ENCODE results near the gene TRMT61A. TPM values are rescaled to one million over a fixed set of nuclear protein-coding genes. Genes with fewer than 3 reads are reported as not detected.

Gene TRMT61A
- total and polyA plus RNA-seq, 8 donors: 5.5 to 39.7 (median 15.9) TPM

- no peak overlapping the region for H3K4me3 ChIP-seq
- peaks cover 22 to 92% (median 85%) of the 10 kb centered on the region in 4 donors for H3K36me3 ChIP-seq
- no peak overlapping the region for H3K27ac ChIP-seq
- H3K9me3 ChIP-seq: no peaks in the 10 kb centered on the region
- intact Hi-C loops (cut with DNase I; ENCODE audit: low total_unique reads): no loop called here
- 57 to 74% (median 68%) methylated on average over 2 of the region's 2 CpGs for WGBS, 5 donors
- DNase-seq: no peak
- peaks cover 0 to 43% (median 13%) of the 10 kb centered on the region in 4 donors for H3K4me1 ChIP-seq
- no peaks in the 10 kb centered on the region for H3K27me3 ChIP-seq
- TF ChIP-seq CTCF (IDR thresholded peaks at IDR 0.05) (no peak), EP300 (IDR thresholded peaks at IDR 0.05) (no peak), POLR2A (IDR thresholded peaks at IDR 0.05) (no peak), POLR2AphosphoS5 (IDR thresholded peaks at IDR 0.05) (no peak)
Observed at GRCh38 chr14:103485504-103485903, 43.5 kb upstream of the TRMT61A start.

DNA sequence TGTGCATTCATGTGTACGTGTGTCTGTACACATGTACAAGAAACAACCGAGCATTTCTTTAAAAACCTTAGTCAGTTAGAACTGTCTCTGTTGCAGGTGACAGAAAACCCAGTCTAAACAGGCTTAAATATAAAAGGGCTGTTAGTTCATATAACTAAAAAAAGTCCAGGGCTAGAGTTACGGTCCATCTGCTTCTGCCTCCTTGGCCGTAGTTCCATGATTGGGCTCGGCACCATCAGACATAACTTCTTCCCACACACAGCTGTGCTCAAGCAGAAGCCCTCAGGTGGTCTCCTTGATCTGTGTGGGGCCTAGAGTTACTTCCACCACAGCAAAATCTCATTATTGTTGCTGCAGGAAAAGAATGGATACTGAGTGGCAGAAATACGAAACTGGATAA is 40.9 kb upstream of the TRMT61A start:
- intact Hi-C loops (cut with DNase I; ENCODE audit: low total_unique reads): no loop called here
- H3K27me3 ChIP-seq: no peaks in the 10 kb centered on the region
- no peak for DNase-seq
- no peaks in the 10 kb centered on the region for H3K9me3 ChIP-seq
- TF ChIP-seq EP300 (IDR thresholded peaks at IDR 0.05) (no peak), POLR2A (IDR thresholded peaks at IDR 0.05) (no peak), CTCF (IDR thresholded peaks at IDR 0.05) (no peak), POLR2AphosphoS5 (IDR thresholded peaks at IDR 0.05) (no peak)
- WGBS, 5 donors: 88 to 92% (median 90%) methylated on average over 6 of the region's 6 CpGs
- H3K36me3 ChIP-seq: peaks cover 21 to 91% (median 86%) of the 10 kb centered on the region in 4 donors
- H3K4me1 ChIP-seq: peaks cover 0 to 19% (median 12%) of the 10 kb centered on the region in 4 donors
- no peak overlapping the region for H3K27ac ChIP-seq
- H3K4me3 ChIP-seq: no peak overlapping the region

DNA sequence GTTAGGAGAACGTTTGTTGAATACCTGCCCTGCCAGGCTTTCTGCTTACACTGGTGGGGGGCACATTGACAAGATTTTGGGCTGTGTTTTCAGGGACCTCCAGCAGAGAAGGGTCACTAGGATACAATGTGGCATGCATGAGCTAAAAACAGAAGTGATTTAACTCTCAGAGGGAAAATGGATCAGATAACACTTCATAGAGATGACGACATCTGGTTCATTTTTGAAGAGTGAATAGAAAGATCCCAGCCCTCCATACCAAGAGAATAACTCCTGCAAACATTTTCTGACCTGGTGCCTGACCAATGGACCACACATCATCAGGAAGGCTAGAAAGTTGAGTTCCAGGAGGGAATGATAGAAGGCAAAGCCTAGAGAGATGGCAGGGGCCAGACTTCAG is 40.0 kb upstream of the TRMT61A start:
- no peak for DNase-seq
- Histone ChIP-seq H3K27ac (no peak overlapping the region), H3K27me3 (no peaks in the 10 kb centered on the region), H3K4me3 (no peak overlapping the region), H3K9me3 (no peaks in the 10 kb centered on the region), H3K4me1 (peaks cover 0 to 10% (median 4%) of the 10 kb centered on the region in 4 donors), H3K36me3 (peaks cover 28 to 92% (median 89%) of the 10 kb centered on the region in 4 donors)
- 73 to 92% (median 81%) methylated on average over 2 of the region's 2 CpGs for WGBS, 5 donors
- intact Hi-C loops (cut with DNase I; ENCODE audit: low total_unique reads): no loop called here
- TF ChIP-seq POLR2A (IDR thresholded peaks at IDR 0.05) (no peak), CTCF (IDR thresholded peaks at IDR 0.05) (no peak), EP300 (IDR thresholded peaks at IDR 0.05) (no peak), POLR2AphosphoS5 (IDR thresholded peaks at IDR 0.05) (no peak)

GRCh38 chr14:103489621-103490020 is 39.4 kb upstream of the TRMT61A start:
- H3K27ac ChIP-seq: no peak overlapping the region
- no peak overlapping the region for H3K4me3 ChIP-seq
- TF ChIP-seq POLR2AphosphoS5 (IDR thresholded peaks at IDR 0.05) (no peak), EP300 (IDR thresholded peaks at IDR 0.05) (no peak), POLR2A (IDR thresholded peaks at IDR 0.05) (no peak), CTCF (IDR thresholded peaks at IDR 0.05) (no peak)
- intact Hi-C loops (cut with DNase I; ENCODE audit: low total_unique reads): loop anchor here (10.0 kb wide), 1 partner anchor 55 kb away; no protein-coding TSS in a partner anchor
- H3K36me3 ChIP-seq: peaks cover 32 to 92% (median 89%) of the 10 kb centered on the region in 4 donors
- peaks cover 0 to 4% (median 2%) of the 10 kb centered on the region in 4 donors for H3K4me1 ChIP-seq
- H3K9me3 ChIP-seq: no peaks in the 10 kb centered on the region
- H3K27me3 ChIP-seq: no peaks in the 10 kb centered on the region
- 89 to 97% (median 90%) methylated on average over 2 of the region's 2 CpGs for whole genome bisulfite sequencing, 5 donors
- DNase-seq: no peak

Measured in stomach (tissue), 9 donors.